NCI-H2029 (cell line): ENCODE results near the gene TLR2.
"Not testable (repeated sequence)": the region's sequence is repeated elsewhere in the genome, so short reads cannot be mapped to it uniquely, and the experiment has no call there.

Experiments used
- DNase-seq: peaks from one replicate; lab custom pipeline; 2025; lab: John Stamatoyannopoulos, UW

Gene TLR2

DNA sequence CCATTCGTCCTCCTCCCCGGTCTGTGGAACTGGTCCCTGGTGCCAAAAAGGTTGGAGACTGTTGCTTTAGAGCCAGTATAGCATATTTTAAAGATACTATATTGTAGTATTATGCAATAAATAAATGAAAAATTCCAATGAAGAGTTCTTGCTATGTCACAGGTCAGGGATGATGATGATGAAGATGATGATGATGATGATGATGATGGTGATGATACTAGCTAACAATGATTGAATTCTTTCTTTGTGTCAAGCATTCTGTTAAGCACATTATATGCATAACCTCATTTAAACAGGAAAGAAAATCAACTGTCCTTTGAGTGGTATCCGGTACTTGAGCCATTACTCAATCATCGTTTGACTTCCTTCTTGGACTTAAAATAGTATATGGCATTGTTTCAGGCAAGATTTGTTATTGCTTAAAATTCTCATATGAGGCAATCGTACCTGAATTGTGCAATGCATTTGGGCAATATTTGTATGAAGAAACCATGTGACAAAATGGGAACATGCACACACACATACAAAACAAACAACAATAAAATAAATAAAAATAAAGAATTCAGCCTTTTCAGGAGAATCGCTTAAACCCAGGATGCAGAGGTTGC, 22.8 kb upstream of the TLR2 start:
- no peak for DNase-seq

GRCh38 chr4:153661908-153662307, 22.2 kb upstream of the TLR2 start:
- no peak for DNase-seq

- DNase-seq: no peak
These were observed 20.4 kb upstream of the TLR2 start for GRCh38 chr4:153663667-153664066.

DNA sequence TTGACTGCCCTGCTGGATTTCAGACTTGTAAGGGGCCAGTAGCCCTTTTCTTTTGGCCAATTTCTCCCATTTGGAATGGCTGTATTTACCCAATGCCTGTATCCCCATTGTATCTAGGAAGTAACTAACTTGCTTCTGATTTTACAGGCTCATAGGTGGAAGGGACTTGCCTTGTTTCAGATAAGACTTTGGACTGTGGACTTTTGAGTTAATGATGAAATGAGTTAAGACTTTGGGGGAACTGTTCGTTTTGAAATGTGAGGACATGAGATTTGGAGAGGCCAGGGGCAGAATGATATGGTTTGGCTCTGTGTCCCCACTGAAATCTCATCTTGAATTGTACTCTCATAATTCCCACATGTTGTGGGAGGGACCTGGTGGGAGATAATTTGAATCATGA, 17.6 kb upstream of the TLR2 start:
- not testable (repeated sequence) for DNase-seq

DNA sequence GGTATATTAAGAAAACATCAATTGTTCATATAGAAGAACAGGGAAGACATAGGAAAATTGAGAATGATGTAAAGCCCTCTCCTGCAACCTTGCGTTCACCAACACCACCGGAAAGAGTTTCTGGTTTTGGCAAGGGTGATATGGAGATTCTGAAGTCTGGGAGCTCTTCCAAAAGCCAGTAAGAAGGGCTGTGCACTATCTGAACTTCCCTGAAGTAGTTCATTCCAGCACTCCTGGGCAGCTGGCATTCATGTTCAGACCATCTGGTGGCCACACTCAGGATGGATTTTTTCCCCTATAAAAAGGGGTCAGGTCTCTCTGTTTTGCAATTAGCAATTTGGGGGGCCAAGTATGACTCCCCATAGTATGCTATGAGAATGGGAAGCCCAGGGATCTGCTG, 15.4 kb upstream of the TLR2 start:
- no peak for DNase-seq

- no peak for DNase-seq
These were observed 14.2 kb upstream of the TLR2 start for GRCh38 chr4:153669838-153670237.

DNA sequence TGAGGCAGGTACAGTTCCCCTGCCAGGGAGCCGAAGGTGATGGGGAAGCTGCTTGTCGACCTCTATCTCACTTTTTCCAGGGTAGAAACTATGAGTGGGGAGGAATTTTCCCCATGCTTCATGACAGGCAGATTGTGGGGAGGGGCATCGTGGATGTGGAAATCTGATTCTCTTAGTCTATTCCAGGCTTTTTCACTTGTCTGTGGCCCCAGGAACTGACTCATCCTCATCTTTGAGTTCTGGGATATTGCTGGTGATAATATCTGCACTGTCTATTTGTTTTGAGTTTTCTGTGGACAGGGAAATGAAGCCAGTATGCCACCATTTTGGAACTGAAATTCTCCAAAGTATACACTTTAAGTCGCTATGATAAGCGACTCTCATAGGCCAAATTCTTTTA, 7.6 kb upstream of the TLR2 start:
- DNase-seq: no peak

- no peak for DNase-seq
These were observed 7.1 kb upstream of the TLR2 start for GRCh38 chr4:153676984-153677383.

DNA sequence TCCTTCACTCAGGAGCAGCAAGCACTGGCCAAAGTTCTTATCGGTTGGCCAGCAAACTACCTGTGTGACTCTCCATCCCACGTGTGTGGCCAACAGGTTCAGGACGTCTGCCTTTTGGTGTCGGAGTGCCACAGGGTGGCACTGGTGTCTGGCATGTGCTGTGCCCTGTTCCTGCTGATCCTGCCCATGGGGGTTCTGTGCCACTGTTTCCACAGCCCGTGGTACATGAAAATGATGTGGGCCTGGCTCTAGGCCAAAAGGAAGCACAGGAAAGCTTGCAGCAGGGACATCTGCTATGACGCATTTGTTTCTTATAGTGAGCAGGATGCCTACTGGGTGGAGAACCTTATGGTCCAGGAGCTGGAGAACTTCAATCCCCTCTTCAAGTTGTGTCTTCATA, 4.6 kb upstream of the TLR2 start:
- no peak for DNase-seq

DNA sequence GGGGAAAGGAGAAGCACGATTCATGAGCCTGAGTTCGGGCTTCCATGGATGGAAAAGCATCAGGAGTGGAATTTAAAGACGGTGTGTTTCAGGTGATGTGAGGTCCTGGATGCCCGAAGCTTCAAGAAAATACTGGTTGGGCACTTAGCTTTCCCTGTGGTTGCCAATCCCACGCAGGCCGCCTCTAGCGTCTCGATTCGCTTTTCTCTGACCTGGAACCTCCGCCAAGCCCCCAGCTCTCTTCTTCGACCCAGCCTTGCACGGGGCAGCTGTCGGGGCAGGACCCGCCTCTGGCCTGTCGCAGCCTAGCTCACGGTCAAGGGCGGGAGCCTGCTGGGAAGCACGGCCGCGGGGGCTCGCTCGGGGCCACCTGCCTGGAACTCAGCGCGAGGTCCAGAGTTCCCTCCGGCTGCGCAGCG, 308 bp upstream of the TLR2 start:
- DNase-seq: no peak

DNA sequence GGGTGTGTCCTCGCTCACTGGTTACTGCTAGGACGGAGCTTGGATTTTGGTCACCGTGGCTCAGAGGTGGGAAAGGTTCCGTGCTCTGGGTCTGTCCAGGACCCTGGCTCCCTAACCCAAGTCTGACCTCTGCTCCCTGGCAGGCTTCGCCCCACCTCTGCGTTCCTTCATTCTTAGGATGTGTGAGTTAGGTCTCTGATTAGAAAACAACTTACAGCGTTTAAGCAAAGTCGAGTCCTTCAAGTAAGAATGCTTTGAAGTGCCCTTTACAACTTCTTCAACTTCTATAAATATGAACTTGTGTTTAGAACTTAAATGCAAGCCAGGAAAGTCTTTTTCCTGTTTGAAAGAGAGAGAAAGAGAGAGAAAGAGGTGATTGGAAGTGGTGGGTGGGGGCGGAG, 891 bp downstream of the TLR2 start:
- DNase-seq: no peak

GRCh38 chr4:153704522-153704921, 20.4 kb downstream of the TLR2 start:
- no peak for DNase-seq

- no peak for DNase-seq
These were observed 21.8 kb downstream of the TLR2 start for GRCh38 chr4:153705743-153706468.

GRCh38 chr4:153706519-153706918, 22.4 kb downstream of the TLR2 start:
- no peak for DNase-seq

DNA sequence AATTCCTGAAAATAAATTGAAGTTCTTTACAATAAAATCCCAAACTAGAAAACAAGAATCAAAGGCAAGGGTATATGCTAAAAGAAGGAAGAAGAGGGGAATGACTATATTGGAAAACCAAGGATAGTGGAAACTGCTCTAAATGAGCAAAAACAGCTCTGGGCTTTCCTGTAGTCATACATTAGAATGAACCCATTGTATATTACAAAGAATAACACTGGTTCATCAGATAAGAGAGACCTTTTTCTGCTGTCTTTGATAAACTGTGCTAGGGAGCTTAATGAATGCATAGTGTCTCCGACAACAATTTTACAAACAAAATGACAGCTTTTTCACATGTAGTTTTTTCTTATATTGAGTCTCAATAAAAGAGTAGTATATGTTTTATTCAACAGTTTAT, 26.6 kb downstream of the TLR2 start:
- DNase-seq: no peak

- no peak for DNase-seq
These were observed 30.0 kb downstream of the TLR2 start for GRCh38 chr4:153713866-153714646.

GRCh38 chr4:153722036-153722435, 38.0 kb downstream of the TLR2 start:
- no peak for DNase-seq

- no peak for DNase-seq
These were observed 40.5 kb downstream of the TLR2 start for GRCh38 chr4:153724606-153725005.

GRCh38 chr4:153725136-153725830, 41.2 kb downstream of the TLR2 start:
- DNase-seq: no peak

GRCh38 chr4:153725831-153726154, 41.7 kb downstream of the TLR2 start:
- no peak for DNase-seq

- DNase-seq: no peak
These were observed 44.1 kb downstream of the TLR2 start for GRCh38 chr4:153728151-153728550.

DNA sequence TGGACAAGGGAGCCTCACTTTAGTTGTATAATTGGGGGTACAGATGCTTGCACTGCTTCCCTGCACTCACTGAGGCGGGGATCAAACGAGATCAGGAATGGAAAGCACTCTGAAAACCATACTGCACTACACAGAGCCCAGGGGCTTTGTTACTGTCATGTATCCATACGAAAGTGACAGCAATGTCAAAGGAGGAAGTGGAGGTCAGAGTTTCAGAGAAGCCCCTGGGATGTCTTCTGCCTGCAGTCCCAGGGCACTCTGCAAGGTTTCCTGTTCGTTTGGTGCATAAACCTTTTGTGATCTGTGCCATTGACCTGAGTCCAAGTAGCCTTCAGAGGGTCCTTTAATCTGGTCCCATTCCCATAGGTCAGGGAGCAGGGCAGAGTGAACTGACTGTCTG, 44.6 kb downstream of the TLR2 start:
- no peak for DNase-seq

GRCh38 chr4:153729895-153730294, 45.8 kb downstream of the TLR2 start:
- no peak for DNase-seq
